HuH-7 (cell line): ENCODE results near the gene BPIFB1.

Experiments
- DNase-seq: peaks from one replicate; pipeline ENCODE4 v3.0.0; 2011; ENCODE audit warnings: low spot score

BPIFB1 gene

DNA sequence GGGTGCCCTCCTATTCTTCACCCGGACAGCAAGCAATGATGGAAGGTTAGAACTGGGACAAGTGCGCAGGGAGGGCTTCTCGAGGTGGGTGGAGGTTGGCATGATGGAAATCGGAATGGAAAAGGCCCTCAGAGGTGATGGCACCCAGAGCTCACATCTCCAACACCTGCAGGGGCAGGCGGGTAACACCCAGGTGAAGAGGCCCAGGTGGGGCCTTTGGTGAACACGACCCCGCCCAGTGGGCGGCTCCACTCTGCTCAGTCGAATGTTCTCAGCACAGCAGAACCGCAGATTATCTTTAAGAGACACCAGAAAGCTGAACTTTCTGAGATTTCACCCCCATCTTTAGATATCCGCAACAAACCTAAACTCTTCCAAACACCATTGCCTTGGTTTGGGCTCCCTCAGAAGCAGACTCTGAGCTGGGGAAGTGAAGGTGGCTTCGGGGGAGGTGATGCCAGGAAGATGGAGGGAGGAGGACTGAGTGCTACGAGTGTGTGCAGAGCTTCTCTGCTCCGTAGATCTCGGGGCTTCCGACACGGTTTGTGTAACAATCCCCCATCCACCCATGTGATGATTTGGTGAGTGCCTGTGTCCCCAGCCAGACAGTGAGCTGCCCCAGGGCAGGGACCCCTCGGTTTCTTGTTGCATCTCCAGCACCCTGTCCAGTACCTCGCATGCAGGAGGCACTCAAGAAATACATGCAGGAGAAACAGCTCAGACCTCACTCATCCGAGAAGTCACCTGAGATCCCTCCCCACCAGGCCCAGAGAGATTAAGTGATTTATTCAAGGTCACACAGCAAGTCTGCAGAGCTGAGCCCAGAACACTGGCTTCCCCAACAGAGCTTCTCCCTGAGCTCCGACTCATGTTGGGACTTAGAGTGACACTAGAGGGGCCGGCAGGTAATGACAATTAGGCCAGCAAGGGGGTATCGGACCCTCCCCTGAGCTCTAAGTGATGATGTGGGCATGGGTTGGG is 45.4 kb downstream of the BPIFB1 start:
- no peak for DNase-seq

DNA sequence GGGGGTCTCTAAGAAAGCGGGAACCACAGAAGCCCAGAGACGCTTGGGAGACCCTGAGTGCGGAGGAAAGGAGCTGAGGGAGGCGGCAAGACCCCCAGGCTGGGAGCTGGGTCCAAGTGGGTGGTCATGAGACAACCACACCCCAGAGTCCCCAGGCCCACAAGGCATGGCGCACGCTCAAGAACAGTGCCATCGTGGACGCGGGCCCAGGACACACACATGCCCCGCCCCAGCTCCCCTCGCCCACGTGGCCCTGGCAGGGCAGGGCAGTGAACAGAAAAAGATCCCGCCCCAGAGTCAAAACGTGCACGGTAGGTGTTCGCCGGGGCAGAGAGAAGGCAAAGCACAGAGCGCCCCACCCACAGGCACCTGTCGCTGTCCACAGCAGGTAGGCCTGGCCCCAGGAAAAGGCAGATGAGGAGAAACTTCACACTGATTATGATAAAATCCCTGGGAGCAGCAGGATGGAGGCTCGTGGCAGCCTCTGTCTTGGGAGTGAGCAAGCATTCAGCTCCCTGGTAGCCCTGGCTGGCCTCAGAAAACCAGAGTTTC is 50.0 kb downstream of the BPIFB1 start:
- DNase-seq: no peak

DNA sequence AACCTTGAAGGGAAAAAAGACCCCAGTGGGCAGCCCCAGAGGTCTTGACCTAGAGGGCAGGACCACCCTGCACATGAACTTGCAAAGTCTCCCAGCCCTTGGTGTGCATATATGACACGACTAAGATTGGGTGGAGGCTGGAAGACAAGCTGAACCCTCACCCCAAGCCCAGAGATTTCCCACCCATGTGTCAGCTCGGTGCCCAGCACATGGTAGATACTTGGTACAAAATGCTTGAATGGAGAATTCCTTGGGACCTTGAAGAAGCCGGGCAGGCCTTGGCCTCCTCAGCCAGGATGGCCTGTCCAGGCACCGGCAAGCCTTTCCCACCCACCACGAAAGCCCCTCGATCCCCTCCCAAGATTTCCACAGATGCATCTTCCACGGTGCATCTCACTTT is 50.6 kb downstream of the BPIFB1 start:
- DNase-seq: no peak

DNA sequence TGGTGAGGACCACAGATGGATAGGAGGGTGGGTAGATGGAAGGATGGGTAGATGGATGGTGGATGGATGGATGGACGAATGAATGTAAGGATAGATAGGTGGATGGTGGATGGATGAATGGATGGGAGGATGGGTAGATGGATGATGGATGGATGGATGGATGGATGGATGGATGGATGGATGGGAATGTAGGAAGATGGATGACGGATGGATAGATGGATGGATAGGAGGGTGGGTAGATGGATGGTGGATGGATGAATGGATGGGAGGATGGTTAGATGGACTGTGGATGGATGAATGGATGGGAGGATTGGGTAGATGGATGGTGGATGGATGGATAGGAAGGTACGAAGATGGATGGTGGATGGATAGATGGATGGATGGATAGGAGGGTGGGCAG is 51.1 kb downstream of the BPIFB1 start:
- no peak for DNase-seq

DNA sequence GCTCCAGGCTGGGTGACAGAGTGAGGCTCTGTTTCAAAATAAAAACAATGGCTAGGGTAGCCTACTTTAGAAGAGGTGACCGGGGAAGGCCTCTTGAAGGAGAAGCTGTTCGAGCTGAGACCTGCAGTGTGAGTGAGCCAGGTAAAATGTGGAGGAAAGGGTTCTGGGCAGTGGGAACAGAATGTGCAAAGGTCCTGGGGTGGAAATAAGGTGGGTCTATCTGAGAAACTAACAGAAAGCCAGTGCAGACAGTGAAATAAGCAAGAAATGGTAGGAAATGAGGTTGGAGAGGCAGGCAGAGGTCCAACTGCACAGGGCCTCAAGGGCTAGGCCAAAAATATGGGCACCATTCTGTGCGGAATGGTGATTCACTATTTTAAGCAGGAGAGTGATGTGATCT is 53.4 kb downstream of the BPIFB1 start:
- no peak for DNase-seq

DNA sequence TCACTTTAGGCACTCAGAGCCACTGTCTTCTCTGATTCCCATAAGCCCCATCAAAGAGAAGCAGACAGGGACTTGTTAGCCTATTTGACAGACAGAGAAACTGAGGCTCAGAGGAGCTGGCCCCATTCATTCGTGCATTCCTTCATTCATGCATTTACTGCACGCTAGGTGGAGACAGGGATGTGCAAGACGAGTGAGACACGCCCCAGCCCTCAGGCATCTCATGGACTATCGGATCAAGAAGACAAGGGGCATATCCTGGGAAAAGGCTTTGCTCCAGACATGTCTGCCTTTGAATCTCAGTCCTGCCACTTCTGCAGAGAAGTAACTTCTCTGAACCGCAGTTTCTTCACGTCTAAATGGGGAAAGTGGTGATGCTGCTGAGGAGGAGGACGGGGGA is 54.1 kb downstream of the BPIFB1 start:
- no peak for DNase-seq

DNA sequence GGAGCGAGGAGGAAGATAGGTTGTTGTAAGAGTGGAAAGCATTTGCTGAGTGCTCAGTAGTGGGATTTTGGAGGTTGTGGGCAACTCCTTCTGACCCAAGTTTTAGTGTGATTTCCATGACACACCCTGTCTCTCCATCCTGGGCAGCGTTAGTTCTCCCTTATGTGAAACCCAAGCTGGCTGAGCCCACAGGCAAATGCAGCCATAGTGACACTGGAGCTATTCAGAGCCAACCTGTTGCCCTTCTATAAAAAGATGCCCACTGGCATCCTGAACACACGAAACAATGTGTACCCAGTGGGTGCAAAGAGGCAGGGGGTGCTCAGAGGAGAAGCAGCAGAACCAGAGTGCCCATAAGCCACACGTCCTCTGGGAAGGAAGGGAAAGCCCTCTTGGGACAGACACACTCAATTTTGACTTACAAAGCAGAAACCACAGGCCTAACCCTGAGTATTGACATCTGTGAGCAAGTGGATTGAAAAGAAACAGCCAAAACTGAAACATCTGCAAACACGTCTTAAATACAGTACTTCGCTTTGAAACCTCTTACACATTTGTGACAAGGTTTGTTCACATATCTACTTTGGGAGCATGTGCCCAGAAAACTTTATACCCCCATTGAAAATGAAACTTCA is 54.6 kb downstream of the BPIFB1 start:
- DNase-seq: no peak

DNA sequence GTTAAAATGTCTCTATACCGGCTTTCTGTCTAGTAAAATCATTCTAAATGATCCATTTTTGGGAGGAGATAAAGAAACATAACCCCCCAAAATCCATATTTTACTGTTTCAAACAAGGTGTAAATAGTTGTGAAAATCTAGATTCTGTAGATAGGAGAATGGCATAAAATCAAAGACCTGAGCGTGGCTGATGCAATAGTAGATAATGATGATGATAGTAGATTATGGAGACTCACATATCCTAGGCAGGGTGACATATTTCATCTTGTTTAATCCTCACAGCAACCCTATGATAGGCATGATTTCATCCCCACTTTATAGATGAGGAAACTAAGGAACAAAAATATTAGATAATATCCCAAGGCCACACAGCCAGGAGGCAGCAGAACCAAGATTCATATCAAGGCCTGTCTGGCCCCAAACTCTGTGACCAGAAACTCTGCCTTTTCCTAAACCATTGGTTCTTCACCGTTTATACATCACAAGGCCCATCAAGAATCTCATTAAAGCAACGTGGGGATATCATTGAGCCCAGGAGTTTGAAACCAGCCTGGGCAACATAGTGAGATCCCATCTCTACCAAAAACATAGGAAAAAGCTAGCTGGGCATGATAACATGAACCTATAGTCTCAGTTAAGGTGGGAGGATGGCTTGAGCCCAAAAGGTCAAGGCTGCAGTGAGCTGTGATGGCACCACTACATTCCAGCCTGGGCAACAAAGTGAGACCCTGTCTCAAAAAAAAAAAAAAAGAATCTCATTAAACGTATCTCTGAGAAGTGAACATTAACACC is 55.6 kb downstream of the BPIFB1 start:
- DNase-seq: no peak

DNA sequence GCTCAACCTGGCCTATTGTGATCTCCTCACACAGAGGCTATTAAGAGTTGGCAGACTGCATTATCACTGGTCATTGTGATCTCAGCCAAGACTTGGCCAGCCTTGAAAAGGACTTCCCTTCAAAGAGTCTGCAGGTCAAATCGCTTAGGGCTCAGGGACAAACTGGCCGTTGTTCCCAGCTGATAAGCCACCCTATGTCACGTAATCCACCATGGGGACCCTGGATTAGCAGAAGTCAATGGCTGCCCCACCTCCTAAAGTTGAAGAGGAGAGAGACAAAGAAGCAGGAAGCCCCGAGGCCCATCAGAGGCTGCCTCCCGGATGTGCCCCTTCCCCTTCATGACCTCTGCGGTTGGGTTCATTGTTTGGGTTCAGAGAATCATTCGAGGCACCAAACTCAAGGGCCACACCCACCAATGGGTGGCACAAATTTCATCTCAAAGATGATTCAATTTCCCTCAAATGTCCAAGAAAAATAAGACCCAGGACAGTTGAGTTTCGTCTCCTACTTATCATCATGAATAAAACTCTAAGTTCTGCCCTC is 56.6 kb downstream of the BPIFB1 start:
- no peak for DNase-seq

DNA sequence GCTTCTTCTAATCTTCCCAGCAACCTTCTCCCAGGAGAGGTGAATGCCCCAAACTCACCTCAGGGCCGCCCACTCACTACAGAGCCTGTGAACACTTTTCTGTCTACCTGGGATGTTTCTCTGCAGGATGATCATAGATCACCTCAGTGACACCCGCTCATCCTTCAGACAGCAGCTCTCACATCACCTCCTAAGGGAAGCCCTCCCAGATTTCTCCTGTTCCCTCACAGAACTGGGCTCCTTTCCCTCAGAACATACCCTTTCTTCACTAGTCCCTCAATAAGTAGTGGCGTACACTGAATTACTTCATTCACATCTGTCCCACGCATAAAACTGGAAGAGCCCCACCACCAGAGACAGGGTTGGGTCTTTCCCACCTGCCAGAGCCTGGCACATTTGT is 60.5 kb downstream of the BPIFB1 start:
- DNase-seq: no peak

DNA sequence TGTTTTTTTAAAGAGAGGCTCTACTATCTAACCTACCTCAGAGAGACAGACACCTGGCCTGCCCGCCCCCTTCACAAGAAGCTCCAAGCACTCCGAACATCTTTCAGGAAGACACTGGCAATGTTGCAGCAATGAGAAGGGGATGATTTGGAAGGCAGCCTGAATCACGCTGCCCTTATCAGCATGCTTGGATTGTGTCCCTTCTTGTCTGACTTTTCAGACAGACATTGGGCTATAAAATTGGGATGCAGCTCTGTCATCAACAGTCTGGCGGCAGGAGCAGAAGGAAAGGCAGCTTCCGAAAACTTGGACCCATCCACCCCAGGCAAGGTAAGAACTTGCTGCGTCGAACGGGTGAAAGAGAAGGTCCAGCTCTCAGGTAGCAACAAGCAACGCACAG is 62.3 kb downstream of the BPIFB1 start:
- no peak for DNase-seq

DNA sequence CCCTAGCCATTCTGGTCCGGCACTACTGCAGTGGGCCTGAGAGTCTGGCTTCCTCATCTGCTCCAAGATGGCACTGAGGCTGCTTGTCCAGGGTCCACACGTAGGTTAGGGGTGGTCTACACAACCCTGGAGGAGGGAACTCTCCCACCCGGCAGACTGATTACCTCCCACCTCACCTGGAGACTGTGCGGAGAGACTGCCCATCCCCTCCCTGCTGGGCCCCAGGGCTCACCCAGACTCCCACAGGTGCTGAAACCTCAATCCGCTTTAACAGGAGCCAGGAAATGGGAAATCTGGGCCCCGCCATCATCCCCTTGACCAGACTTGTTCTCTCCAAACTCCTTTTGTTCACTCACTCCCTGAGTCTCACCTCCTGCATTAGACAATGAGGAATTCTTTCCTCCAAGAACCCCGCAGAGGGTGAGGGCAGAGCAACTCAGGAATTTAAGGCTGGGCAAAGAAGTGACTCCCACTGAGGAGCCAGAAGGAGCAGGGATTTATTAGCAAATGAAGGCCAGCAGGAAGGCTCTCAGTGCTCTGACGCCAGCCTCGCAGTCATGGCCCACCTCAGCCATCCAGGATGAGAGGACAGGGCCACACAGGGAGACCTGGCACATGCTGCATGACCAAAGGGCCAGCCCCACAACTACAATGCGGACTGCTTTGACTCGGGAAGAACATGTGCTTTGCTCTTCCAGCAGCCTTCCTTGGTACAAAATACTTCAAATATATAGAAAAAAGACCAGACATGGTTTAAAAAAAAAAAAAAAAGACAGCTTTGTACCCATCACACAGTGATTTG is 65.3 kb downstream of the BPIFB1 start:
- DNase-seq: no peak

DNA sequence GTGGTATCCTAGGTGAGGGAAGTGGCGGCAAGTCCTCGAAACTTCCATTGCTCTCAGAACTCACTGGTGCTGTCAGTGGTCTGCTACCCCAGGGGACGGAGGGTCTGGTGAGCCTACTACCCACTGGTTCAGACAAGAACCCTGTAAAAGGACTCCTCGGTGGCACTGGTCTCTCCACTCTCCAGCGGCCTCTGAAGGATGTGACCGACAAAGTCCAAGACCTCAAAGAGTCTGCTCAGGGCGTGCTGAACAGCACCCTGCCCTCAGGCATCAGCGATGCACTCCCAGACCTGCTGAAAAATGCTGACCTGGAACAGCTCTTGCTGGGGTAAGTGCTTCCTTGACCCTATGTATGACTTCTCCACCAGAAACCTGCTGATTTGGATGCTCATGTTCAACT is 66.5 kb downstream of the BPIFB1 start:
- DNase-seq: no peak

DNA sequence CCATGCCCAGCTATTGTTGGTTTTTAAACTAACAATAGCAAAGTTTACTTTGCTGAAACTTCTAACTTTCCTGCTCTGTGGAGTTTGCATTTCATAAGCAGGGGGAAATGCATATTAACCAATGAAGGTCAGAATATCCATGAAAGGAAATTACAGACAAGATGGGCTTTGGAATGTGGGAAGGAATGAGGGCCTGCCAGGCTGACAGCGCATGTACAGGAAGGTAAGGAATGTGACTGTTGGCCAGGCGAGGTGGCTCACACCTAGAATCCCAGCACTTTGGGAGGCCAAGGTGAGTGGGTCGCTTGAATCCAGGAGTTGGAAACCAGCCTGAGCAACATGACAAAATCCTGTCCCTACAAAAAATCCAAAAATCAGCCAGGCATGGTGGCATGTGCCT is 68.7 kb downstream of the BPIFB1 start:
- DNase-seq: no peak

DNA sequence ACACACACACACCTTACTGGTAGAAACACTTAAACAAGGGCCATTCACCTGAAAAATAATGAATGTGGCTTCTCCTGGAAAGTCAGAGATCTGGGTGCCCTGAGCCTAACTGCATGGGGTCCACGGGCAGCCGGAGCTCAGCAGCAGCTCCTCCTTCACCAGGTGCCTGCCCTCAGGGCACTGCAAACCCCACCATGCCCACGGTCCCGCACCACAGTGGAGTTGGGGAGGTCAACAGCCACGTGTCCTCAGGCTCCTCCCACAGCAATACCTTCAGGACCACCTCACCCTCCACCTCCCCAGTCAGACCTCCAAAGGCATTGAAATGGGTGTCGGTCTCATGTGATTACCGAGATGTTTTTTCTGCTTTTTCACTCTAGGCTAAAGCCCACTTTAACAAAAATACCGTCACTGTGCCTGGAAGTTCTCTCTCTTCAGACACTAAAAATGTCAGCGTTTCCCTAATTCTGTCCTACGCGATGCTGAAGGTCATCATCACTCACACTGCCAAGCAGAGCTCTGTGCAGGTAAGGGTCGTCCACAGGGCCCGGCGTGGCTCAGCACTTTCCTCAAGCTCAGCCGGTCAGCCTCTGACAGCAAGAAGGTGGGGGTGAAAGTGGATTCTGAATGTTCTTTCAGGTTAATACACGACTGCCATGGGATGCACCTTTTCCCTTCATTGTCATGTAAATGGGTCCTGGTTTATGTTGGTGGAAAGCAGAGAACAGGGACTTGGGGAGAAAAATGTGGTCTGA is 69.4 kb downstream of the BPIFB1 start:
- DNase-seq: no peak

DNA sequence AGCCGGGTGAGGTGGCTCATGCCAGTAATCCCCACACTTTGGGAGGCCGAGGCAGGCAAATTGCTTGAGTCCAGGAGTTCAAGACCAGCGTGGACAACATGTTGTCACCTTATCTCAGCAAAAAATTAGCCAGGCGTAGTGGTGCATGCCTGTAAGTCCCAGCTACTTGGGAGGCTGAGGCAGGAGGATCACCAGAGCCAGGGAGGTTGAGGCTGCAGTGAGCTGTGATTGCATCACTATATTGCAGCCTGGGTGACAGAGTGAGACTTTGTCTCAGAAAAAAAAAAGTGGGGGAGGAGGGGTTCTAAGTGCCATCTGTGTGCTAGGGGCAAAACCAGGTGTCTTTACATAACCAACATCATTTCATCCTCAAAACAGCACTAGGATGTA is 70.0 kb downstream of the BPIFB1 start:
- no peak for DNase-seq
